Measurements from ENCODE around the gene DTX1. TPM values are rescaled to one million over a fixed set of nuclear protein-coding genes. Genes with fewer than 3 reads are reported as not detected.

DTX1 gene
- total and polyA plus RNA-seq, 2 donors (not counting 1 experiment from before 2014, with no cell fraction given) = 47.0 to 49.5 TPM

Other genes starting within 250 kb of the DTX1 start
- 45.7 and 48.3 TPM in 2 replicates for gene OAS1, start 149.8 kb upstream of the DTX1 start, total RNA-seq
- 39.8 and 70.2 TPM in 2 replicates for gene OAS1, start 149.8 kb upstream of the DTX1 start, polyA plus RNA-seq
- 24.9 and 25.5 TPM in 2 replicates for gene OAS3, start 118.3 kb upstream of the DTX1 start, total RNA-seq
- gene OAS3, start 118.3 kb upstream of the DTX1 start, polyA plus RNA-seq = 8.5 and 16.5 TPM in 2 replicates
- gene OAS2, start 78.2 kb upstream of the DTX1 start, total RNA-seq = 57.4 and 59.3 TPM in 2 replicates
- gene OAS2, start 78.2 kb upstream of the DTX1 start, polyA plus RNA-seq = 20.4 and 31.6 TPM in 2 replicates
- gene RASAL1, start 79.0 kb downstream of the DTX1 start, total RNA-seq = 11.0 and 13.9 TPM in 2 replicates
- gene RASAL1, start 79.0 kb downstream of the DTX1 start, polyA plus RNA-seq = 0.10 and 0.14 TPM in 2 replicates
- gene CFAP73, start 93.0 kb downstream of the DTX1 start, total RNA-seq = 5.1 and 5.8 TPM in 2 replicates
- 0.13 TPM in 1 of 2 replicates, not detected in the other for gene CFAP73, start 93.0 kb downstream of the DTX1 start, polyA plus RNA-seq
- 90.1 and 101 TPM in 2 replicates for gene DDX54, start 128.7 kb downstream of the DTX1 start, total RNA-seq
- 55.4 and 65.4 TPM in 2 replicates for gene DDX54, start 128.7 kb downstream of the DTX1 start, polyA plus RNA-seq
- gene RITA1, start 129.0 kb downstream of the DTX1 start, total RNA-seq = 16.2 and 17.9 TPM in 2 replicates
- 6.2 and 8.1 TPM in 2 replicates for gene RITA1, start 129.0 kb downstream of the DTX1 start, polyA plus RNA-seq
- 258 and 267 TPM in 2 replicates for gene TPCN1, start 164.7 kb downstream of the DTX1 start, total RNA-seq
- 80.8 and 89.0 TPM in 2 replicates for gene TPCN1, start 164.7 kb downstream of the DTX1 start, polyA plus RNA-seq